ENCODE results near the gene COX6B1.
"Not testable (repeated sequence)": the region's sequence is repeated elsewhere in the genome, so short reads cannot be mapped to it uniquely, and the experiment has no call there.

COX6B1 gene, protein sequence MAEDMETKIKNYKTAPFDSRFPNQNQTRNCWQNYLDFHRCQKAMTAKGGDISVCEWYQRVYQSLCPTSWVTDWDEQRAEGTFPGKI

DNA sequence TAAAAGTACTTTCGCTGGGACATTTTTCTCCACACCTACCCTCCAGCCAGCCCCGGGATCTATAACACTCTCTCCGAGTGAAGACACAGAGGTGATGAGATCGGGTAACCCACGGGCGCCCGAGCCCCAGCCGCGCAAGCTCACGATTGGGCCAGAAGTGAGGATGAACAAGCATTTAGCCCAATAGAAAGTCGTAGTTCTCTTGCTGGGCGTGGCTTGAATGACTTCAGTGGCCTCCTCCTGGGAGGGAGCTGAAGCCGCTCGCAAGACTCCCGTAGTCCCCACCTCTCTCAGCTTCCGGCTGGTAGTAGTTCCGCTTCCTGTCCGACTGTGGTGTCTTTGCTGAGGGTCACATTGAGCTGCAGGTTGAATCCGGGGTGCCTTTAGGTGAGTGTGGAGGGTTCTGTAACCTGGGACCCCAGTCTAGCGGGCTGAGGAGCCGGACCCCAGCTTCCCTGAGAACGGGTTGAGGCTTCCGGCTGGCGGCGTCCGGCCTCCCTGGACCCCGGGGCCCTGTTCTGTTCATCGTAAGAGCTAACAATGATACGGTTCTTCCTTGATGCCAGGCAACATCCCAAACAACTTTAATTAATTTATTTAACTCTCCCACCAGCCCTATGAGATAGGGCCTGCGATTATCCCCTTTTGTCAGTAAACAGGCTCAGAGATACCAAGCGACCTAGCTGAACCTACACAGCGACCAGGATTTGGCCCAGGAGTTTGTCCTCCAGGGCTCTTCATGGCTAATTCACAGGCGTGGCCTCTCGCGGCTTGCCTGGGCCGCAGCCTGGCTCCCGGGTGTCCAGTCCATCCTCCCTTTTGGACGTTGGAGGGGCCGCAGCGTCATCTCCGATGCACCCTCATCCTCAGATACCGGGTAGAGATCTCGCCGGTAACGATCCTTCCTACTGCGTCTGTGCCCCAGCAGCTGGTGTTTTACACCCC lies at the start of gene COX6B1:
COX6B1 (plus strand) TSS at position 307 of the 945 bp plus-strand sequence. CDS start 2,921 bp downstream, outside the sequence.
- DNase-seq, result peak; percentile 99

DNA sequence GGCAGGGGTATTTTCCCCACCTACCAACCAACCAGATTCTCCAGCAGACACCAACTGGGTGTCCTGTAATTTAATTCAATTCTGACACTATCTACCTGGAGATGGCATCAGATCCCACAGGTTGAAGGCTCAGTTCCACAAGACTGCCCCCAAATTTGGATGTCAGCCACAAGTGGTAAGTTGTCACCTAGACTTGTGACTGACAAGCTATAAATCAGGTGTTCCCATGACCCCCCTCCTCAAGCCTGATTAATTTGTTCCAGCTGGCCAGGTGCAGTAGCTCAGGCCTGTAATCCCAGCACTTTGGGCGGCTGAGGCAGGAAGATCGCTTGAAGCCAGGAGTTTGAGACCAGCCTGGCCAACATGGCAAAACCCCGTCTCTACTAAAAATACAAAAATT lies 46.2 kb upstream of the COX6B1 start:
- DNase-seq, result peak; percentile 7

DNA sequence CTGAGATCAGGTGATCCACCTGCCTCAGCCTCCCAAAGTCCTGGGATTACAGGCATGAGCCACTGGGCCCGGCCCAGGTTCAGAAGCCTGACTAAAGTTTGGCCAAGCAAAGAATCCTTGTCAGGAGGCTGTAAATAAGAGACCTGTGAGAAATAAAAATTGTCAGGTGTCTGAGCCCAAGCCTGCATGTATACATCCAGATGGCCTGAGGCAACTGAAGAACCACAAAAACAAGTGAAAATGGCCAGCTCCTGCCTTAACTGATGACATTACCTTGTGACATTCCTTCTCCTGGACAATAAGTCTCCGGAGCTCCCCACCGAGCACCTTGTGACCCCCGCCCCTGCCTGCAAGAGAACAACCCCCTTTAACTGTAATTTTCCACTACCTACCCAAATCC lies 43.7 kb upstream of the COX6B1 start:
- DNase-seq, result not testable (repeated sequence)

DNA sequence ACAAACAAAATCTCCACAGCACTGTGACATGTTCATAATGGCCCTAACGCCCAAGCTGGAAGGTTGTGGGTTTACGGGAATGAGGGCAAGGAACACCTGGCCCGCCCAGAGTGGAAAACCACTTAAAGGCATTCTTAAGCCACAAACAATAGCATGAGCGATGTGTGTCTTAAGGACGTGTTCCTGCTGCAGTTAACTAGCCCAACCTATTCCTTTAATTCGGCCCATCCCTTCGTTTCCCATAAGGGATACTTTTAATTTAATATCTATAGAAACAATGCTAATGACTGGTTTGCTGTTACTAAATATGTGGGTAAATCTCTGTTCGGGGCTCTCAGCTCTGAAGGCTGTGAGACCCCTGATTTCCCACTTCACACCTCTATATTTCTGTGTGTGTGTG lies 41.0 kb upstream of the COX6B1 start:
- not testable (repeated sequence) for DNase-seq

DNA sequence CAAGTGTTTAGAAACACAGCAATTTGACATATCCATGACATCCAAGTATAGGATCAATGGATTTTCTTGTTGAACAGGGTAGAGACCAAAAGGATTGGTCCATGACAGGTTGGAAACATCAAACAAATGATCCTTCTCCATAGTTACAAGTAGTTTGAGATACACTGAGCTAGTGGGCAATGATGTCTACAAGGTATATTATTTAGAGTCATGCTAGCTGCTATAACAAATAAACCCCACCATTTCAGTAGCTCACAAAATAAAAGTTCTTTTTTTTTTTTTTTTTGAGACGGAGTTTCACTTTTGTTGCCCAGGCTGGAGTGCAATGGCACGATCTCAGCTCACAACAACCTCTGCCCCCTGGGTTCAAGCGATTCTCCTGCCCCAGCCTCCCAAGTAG lies 40.5 kb upstream of the COX6B1 start:
- DNase-seq, result no peak

DNA sequence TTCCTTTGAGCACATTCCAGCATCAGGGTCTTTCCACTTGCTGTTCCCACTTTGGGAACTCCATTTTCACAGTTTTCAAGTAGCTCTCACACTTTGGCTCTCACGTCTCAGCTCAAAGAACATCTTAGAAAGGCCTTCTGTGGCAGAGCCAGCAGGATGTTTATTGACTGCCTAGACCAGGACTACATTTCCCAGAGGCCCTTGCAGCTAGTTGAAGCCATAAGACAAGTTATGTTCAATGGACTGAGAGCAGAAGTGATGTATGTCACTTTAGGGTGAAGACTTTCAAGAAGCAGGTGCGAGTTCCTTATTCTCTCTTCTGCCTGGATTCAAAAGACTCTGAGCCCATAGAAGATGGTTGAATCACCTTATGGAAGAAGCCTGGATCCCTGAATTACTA lies 39.9 kb upstream of the COX6B1 start:
- no peak for DNase-seq

DNA sequence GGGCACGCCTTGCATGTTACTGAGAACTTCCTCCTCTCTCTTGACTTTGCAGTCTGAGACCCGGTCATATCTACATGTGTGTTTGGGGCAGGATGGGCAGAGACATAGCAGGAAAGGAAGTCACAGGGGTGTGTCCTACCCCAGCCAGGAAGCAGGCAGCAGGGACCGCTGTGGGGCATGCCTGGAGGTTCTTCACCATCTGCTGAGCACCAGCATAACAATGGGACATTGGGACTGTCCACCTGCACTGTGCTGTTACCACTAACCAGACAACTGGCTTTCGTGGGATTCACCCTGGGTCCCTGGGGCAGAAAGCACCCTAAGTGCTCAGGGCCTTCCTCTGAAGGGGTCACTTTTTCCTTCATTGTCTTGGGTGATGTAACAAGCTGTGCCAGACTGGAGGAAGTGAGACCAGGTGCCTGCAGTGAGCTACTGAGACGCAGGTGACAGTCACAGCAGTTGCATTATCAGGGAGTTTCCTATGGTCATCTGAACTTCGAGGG lies 38.2 kb upstream of the COX6B1 start:
- DNase-seq, result no peak

DNA sequence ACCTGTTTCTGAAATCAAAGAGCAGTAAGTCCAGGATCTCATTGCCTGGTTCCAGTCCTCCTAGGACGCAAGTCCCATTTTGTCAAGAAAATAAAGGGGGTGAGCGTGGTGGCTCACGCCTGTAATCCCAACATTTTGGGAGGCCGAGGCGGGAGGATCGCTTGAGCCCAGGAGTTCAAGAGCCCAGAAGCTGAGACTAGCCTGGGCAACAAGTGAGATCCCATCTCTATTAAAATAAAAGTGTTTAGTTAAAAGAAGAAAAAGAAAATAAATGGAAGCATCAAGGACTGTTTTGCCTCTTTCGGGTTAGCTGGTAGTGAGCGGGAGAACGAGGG lies 35.9 kb upstream of the COX6B1 start:
- no peak for DNase-seq

DNA sequence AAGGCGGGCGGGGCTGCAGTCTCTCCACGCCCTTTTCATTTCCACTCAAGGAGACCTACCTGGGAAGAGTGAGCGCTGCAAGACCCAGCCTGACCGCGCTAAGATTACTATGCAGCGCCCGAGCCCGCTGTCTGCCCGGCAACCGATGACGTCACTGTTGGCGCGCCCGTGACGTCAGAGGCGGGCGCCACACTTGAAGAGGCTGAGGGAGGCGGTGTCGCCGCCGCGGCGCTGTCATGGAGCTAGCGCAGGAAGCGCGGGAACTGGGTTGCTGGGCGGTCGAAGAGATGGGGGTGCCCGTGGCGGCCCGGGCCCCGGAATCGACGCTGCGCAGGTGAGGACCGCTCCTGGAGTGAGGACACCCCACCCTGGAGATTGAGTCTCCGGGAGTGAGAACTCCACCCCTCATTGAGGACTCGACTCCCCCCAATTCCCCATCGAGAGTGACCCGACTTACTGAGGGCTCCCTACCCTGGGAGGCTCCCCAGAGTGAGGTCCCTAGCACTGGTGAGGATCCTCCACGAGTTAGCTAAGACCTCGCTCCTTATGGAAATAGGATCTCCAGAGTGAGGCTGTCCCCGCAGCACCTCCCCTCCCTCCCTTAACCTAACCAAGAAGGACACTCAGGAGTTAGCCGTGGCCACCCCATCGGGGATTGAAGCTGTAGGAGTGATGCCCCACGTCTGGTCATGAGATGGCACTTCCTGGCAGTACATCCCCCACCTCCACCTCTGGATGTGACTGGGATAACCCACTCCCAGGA lies 35.4 kb upstream of the COX6B1 start, which contains the start of gene HAUS5:
HAUS5 (plus strand) TSS at position 177 of the 763 bp plus-strand sequence; CDS start at position 237, 60 bp downstream.
- DNase-seq, result peak; percentile 97

DNA sequence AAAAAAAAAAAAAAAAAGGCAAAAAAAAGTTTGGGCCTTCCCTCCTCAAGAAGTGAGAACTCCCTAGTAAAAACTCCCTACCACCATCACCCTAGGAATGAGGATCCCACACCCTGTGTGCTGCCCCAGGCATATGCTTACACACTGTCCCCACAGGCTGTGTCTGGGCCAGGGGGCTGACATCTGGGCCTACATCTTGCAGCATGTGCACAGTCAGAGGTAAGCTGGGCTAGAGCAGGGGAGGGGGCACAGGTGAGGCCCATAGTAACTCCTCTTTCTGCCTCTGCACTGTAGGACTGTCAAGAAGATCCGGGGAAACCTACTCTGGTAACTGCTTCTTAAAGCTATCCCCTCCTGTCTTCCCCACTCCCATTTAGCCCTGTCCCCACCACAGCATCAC lies 34.5 kb upstream of the COX6B1 start:
- DNase-seq, result no peak

DNA sequence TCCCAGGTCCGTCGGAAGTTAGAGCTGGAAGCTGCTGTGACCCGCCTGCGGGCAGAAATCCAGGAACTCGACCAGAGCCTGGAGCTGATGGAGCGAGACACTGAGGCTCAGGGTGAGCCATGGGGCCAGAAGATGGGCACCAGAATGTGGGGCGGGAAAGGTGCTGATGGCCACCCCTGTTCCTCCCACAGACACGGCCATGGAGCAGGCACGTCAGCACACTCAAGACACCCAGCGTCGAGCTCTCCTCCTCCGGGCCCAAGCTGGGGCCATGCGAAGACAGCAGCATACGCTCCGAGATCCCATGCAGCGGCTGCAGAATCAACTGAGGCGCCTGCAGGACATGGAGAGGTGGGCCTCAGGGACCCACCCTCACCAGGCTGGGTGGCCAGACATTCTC lies 33.1 kb upstream of the COX6B1 start:
- no peak for DNase-seq

DNA sequence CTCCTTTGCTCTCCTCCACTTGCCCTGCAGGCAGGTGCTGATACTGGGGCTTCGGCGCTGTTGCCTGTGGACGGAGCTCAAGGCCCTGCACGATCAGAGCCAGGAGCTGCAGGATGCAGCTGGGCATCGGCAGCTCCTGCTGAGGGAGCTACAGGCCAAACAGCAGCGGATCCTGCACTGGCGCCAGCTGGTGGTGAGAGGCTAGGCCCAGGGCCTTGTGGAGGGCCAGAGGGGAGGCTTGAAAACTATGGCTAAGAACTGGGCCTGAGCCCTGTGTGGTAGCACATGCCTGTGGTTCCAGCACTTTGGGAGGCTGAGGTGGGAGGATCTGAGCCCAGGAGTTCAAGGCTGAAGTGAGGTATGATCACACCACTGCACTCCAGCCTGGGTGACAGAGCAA lies 29.3 kb upstream of the COX6B1 start:
- DNase-seq, result no peak

DNA sequence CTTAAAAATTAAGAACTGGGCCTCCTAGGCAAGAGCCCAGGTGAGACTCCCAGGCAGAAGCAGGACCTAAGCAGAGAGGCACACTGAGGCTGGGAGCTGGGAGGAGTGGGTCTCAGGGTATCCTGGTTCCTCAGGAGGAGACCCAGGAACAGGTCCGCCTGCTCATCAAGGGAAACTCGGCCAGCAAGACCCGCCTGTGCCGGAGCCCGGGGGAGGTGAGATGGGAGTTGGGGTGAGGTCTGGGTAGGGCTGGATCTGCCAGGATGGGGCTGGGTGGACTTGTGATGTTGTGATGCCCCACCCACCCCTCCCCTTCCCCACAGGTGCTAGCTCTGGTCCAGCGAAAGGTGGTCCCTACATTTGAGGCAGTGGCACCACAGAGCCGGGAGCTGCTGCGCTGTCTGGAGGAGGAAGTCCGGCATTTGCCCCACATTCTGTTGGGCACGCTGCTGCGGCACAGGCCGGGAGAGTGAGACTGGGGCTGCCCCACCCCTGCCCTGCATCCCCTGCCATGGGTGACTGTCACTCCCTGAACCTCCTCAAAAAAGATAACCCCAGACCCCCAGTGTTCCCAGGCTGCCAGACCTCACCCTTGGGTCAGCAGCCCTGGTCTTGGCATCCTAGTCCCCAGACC lies 28.7 kb upstream of the COX6B1 start:
- DNase-seq, result no peak

DNA sequence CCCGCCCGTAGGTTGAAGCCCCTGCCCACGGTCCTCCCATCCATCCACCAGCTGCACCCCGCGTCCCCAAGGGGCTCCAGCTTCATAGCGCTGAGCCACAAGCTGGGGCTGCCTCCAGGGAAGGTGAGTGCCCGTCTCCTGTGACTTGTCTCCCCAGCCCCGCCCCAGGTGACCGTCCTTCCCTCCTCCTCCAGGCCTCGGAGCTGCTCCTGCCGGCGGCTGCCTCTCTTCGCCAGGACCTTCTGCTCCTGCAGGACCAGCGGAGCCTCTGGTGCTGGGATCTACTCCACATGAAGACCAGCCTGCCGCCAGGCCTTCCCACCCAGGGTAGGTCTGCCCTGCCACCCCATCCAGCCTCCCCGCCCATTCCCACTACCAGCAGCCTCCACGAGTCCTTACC lies 28.1 kb upstream of the COX6B1 start:
- no peak for DNase-seq

DNA sequence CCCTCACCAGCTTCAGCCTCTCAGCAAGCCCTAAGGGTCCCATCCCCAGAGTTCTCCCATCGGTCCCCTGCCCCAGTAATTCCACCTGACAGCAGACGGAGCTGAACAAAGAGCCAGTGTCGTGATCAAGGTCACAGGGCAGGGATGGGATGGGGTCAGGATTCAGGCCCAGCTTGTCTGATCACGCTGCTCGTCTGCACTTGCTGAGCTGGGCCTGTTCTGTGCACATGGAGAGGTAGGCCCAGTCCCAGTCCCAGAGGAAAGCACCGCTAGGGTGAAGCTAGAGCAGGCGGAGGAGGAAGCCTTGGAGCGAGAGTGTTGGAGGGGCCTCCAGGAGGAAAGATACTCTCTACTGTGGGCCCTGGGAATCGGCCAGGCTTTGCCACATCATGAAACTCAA lies 26.4 kb upstream of the COX6B1 start:
- no peak for DNase-seq

DNA sequence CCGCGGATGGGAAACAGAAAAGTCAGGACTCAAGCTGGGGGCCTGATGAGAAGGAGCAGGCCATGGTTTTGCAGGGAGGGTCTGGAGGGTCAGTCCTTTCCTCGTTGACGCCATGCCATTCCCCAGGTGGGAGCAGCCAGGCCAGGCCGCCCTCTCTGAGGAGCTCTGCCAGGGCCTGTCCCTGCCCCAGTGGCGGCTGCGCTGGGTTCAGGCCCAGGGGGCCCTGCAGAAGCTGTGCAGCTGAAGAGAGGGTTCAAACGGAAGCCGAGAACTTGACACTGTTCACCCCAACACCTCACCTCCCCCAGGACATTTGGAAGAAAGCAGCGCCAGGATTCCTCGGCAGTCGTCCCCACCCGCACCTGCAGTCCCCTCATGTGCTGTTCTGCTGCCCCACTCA lies 25.4 kb upstream of the COX6B1 start:
- no peak for DNase-seq

DNA sequence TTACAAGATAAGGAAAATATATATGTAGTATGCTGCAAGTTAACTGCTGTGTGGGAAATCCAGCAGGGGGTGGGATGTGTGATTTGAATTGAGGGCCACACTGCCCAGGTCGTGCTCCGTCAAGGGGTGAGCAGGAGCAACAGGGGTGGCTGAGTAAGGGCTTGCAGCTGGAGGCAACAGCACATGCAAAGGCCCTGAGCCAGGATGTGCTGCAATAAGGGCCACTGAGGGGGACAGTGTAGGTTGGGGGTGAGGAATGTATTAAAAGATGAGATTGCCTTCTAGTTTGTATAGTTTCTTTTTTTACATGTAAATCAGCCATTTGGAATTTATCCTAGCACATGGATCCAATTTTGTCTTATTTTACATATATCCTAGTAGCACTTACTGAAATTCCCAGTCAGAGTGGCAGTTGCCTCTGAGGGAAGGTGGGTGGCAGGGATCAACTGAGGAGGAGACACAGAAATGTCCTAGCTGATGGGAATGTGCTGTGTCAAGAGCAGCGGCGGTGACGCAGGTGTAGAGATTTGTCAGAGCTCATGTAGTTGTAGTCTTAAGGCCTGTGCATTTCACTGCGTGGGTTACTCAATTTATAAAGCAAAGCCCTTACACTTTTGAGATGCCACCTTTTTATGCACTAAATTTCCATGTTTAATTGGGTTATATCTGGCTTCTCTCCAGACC lies 24.7 kb upstream of the COX6B1 start:
- no peak for DNase-seq

DNA sequence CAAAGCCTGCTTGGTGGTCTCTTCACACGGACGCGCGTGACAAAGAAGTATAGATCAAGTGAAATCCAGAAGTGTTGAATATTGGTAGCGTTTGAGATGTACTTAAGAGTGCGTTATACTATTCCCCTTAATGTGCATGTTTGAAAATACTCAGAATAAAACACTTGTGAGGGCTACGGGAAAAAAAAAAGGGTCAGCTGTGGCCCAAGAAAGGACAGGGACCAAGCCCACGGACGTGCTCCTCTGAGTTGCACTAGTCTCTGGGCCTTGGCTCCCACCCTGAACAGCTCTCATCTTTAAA lies 19.9 kb upstream of the COX6B1 start:
- no peak for DNase-seq

DNA sequence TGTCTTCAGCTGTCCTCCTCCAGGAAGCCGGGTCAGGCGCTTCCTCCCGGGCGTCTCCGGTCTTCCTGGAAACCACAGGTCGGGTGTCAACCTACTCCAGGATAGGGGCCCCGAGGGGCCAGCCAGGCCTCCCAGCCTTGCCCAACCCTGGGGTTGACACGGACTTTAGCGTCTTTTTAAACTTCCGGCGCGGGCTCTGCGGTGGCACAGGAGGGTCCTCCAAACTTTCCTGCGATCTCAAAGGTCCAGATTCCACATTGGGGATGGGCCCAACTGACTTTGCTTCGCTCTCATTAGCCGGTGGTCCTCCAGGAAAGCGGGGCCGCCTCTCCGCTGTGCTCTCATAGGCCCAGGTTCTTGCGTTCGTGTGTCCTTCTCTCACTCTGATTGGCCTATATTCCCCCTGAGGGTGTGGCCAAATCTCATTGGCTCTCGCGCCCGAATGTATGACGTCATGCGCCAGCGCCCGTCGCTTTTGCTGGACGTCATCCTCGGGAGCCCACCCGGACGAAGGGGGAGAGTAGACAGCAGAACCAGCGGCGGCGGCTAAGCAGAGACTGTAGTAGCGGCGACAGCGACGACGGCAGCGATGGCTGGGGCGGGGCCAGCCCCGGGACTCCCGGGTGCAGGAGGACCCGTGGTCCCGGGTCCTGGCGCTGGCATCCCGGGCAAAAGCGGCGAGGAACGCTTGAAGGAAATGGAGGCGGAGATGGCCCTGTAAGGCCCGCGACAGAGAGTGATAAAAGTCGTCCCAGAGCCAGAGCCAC lies 19.4 kb upstream of the COX6B1 start, which contains the start of gene RBM42:
RBM42 (plus strand) TSS at position 472 of the 767 bp plus-strand sequence; CDS start at position 590, 118 bp downstream.
- DNase-seq, result peak; percentile 99

DNA sequence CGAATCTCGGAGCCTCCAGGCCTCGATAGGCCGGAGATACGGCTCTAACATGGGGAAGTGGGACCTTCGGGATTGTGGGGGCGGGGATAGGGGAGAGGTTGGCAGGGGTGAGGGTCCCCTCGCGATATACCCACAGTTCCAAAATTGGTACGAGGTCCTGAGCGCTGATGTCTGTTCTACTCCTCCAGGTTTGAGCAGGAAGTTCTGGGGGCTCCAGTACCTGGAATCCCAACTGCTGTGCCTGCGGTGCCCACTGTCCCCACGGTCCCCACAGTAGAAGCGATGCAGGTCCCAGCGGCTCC lies 18.8 kb upstream of the COX6B1 start:
- no peak for DNase-seq

DNA sequence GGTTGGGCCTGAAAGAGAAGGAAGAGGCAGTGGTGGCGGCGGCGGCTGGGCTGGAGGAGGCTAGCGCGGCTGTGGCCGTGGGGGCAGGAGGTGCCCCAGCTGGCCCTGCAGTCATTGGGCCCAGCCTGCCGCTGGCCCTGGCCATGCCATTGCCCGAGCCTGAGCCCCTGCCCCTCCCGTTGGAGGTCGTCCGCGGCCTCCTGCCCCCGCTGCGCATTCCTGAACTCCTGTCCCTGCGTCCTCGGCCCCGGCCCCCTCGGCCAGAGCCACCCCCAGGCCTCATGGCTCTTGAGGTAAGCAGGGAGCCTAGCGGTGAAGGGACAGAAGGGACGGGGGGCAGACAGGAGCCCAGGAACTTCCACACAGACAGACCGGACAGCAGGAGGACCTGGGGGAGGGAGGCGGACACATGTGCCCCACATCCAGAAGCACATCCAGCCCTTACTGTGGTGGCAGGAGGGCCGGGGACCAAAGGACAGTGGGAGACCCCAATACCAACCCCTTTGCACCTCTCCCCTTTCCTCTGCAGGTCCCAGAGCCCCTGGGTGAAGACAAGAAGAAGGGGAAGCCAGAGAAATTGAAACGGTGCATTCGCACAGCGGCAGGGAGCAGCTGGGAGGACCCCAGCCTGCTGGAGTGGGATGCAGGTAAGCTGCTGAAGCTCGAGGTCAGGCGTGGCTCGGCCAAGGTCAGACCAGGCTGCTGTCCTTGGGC lies 14.2 kb upstream of the COX6B1 start:
- DNase-seq, result no peak

Data from NCI-H69 (cell line).